ENCODE results near the gene GIGYF2. TPM values are rescaled to one million over a fixed set of nuclear protein-coding genes. Genes with fewer than 3 reads are reported as not detected.

The GIGYF2 gene
- total RNA-seq, 4 donors from 2014 or later: 69.0 to 208 (median 80.4) TPM

DNA sequence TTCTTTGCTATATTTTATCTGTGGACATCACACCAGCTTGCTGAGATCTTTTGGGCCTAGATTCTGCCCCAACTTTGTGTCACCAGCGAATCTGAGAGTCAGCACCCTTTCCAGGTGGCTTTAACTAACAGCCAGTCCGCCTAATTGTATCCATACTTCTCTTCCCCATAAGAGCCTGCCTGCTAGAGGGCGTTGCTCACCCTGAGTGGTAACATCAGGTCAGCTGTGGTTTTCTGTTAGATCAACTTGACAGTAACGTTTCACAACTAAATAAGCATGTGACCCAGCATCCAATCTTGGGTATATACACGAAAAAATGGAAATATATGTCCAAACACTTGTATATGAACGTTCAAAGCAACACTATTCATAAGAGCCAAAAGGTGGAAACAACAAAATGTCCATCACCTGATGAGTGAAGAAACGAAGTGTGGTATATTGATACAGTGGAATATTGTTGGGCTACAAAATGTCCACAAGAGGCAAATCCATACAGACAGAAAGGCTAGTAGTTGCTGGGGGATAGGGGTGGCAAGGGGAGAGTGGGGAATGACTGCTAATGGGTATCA lies 38.8 kb upstream of the GIGYF2 start:
- Histone ChIP-seq H3K27ac (no peak overlapping the region), H3K4me3 (no peak overlapping the region), H3K27me3 (no peaks in the 10 kb centered on the region), H3K9me3 (no peaks in the 10 kb centered on the region), H3K4me1 (no peaks in the 10 kb centered on the region), H3K36me3 (no peaks in the 10 kb centered on the region)
- no peak for TF ChIP-seq POLR2AphosphoS5 (IDR thresholded peaks at IDR 0.05)
- TF ChIP-seq, protein P1, sequence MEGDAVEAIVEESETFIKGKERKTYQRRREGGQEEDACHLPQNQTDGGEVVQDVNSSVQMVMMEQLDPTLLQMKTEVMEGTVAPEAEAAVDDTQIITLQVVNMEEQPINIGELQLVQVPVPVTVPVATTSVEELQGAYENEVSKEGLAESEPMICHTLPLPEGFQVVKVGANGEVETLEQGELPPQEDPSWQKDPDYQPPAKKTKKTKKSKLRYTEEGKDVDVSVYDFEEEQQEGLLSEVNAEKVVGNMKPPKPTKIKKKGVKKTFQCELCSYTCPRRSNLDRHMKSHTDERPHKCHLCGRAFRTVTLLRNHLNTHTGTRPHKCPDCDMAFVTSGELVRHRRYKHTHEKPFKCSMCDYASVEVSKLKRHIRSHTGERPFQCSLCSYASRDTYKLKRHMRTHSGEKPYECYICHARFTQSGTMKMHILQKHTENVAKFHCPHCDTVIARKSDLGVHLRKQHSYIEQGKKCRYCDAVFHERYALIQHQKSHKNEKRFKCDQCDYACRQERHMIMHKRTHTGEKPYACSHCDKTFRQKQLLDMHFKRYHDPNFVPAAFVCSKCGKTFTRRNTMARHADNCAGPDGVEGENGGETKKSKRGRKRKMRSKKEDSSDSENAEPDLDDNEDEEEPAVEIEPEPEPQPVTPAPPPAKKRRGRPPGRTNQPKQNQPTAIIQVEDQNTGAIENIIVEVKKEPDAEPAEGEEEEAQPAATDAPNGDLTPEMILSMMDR (IDR thresholded peaks at IDR 0.05): no peak
- no peak for TF ChIP-seq POLR2A (IDR thresholded peaks at IDR 0.05)
- no peak for TF ChIP-seq EP300 (IDR thresholded peaks at IDR 0.05)
- no peak for DNase-seq (ENCODE audit: low spot score in 2 of 2)
- WGBS: 58% methylated on average over 7 of the region's 7 CpGs

- no peak overlapping the region for H3K27ac ChIP-seq
- H3K36me3 ChIP-seq: no peaks in the 10 kb centered on the region
- H3K4me1 ChIP-seq: no peaks in the 10 kb centered on the region
- no peaks in the 10 kb centered on the region for H3K27me3 ChIP-seq
- 83% methylated on average over 2 of the region's 2 CpGs for WGBS
- TF ChIP-seq, protein P1 (IDR thresholded peaks at IDR 0.05): no peak
- TF ChIP-seq EP300 (IDR thresholded peaks at IDR 0.05): no peak
- no peak for TF ChIP-seq POLR2AphosphoS5 (IDR thresholded peaks at IDR 0.05)
- TF ChIP-seq POLR2A (IDR thresholded peaks at IDR 0.05): no peak
- DNase-seq (ENCODE audit: low spot score in 2 of 2): no peak
- no peaks in the 10 kb centered on the region for H3K9me3 ChIP-seq
- no peak overlapping the region for H3K4me3 ChIP-seq
These were observed 37.8 kb upstream of the GIGYF2 start for GRCh38 chr2:232659359-232659758.

DNA sequence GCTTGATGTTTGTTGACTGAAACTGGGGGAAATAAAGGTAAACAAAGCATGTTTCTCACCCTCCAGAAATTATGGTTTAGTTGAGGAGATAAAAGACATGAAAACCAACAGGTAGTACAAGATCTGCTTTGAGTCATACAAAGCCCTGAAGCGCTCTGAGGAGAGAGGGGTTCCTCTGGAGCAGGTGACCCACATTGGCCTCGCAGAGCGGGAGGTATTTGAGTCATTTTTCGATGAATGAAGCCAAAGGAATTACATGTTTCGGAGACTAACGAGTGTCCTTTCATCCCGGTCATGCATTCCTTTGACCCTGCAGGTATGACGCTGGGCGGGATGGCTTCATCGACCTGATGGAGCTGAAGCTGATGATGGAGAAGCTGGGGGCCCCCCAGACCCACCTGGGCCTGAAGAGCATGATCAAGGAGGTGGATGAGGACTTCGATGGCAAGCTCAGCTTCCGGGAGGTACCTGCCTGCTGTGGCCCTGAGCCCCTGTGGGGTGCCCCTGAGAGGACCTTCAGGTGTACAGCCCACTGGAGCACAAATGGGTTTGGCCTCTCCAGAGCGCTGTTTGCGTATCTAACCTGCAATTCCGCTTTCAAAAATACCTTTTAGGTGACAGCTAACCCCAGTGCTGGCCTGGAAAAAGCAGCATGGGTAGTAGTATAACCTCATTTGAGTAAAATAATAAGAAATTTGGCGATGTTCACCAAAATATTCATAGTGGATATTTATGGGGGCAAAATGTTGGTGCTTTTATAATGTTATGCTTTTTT lies 34.5 kb upstream of the GIGYF2 start:
- no peaks in the 10 kb centered on the region for H3K36me3 ChIP-seq
- 93% methylated on average over 16 of the region's 16 CpGs for WGBS
- H3K27me3 ChIP-seq: no peaks in the 10 kb centered on the region
- no peak for DNase-seq (ENCODE audit: low spot score in 2 of 2)
- H3K27ac ChIP-seq: no peak overlapping the region
- H3K4me1 ChIP-seq: no peaks in the 10 kb centered on the region
- no peaks in the 10 kb centered on the region for H3K9me3 ChIP-seq
- TF ChIP-seq, protein P1 (IDR thresholded peaks at IDR 0.05): no peak
- H3K4me3 ChIP-seq: no peak overlapping the region

- no peak for TF ChIP-seq EP300 (IDR thresholded peaks at IDR 0.05)
- TF ChIP-seq POLR2A (IDR thresholded peaks at IDR 0.05): no peak
- no peak for TF ChIP-seq POLR2AphosphoS5 (IDR thresholded peaks at IDR 0.05)
- TF ChIP-seq, protein P1 (IDR thresholded peaks at IDR 0.05): no peak
- H3K27ac ChIP-seq: no peak overlapping the region
- H3K4me3 ChIP-seq: no peak overlapping the region
- no peaks in the 10 kb centered on the region for H3K36me3 ChIP-seq
- H3K9me3 ChIP-seq: no peaks in the 10 kb centered on the region
- H3K27me3 ChIP-seq: no peaks in the 10 kb centered on the region
- DNase-seq (ENCODE audit: low spot score in 2 of 2): no peak
- WGBS: 72% methylated on average over 3 of the region's 7 CpGs
- H3K4me1 ChIP-seq: no peaks in the 10 kb centered on the region
These were observed 30.9 kb upstream of the GIGYF2 start for GRCh38 chr2:232666051-232666805.

DNA sequence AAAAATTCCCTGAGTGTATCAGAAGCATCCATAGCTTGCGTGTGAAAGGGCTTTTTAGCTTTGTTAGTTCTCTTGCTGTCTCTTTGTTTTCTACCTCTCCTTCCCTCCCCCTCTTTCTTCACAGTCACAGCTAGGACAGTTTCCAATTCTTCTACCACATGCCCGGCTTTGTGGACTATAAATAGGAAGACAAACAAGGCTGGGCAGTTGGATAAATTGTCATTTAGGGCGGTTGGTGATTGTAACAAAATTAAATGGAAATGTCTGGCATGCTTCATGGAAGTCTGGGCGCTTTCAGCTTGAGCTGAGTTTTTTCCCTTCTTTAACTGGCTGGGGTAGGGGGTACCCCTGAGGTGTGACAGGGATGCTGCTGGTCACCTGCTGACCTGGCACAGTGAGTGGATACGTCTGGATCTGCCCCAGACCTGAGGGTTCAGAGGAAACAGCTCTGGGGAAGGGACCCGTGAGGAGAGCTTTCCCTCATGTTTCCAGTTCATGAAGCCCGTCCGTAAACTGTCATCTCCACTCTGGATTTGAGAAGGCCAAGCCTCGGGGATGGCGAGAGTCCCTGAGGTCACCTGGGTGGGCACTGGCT lies 29.0 kb upstream of the GIGYF2 start:
- Histone ChIP-seq H3K9me3 (no peaks in the 10 kb centered on the region), H3K36me3 (no peaks in the 10 kb centered on the region), H3K27me3 (no peaks in the 10 kb centered on the region), H3K4me3 (no peak overlapping the region), H3K27ac (no peak overlapping the region), H3K4me1 (no peaks in the 10 kb centered on the region)
- WGBS: 80% methylated on average over 10 of the region's 10 CpGs
- no peak for DNase-seq (ENCODE audit: low spot score in 2 of 2)
- no peak for TF ChIP-seq EP300 (IDR thresholded peaks at IDR 0.05)
- no peak for TF ChIP-seq POLR2A (IDR thresholded peaks at IDR 0.05)
- TF ChIP-seq, protein P1 (IDR thresholded peaks at IDR 0.05): no peak
- no peak for TF ChIP-seq POLR2AphosphoS5 (IDR thresholded peaks at IDR 0.05)
